LNCAP (cell line): ENCODE data around the gene DHX30.

Experiments used
- CTCF ChIP-seq: fragments of 450-650 bp; IDR thresholded peaks from 2 replicates; pipeline ENCODE4 v1.5.1; 2017; ENCODE audit warnings: mild to moderate bottlenecking

Gene DHX30

GRCh38 chr3:47792699-47793098, 10.2 kb upstream of the DHX30 start:
- TF ChIP-seq CTCF = no peak

- no peak for TF ChIP-seq CTCF
Observed at GRCh38 chr3:47794544-47794943, 8.4 kb upstream of the DHX30 start.

- peak; percentile 42; the same call in 1 of the 2 replicates for TF ChIP-seq CTCF
Observed at GRCh38 chr3:47799733-47800132, 3.2 kb upstream of the DHX30 start.

GRCh38 chr3:47803480-47804025, 615 bp downstream of the DHX30 start:
- no peak for TF ChIP-seq CTCF

GRCh38 chr3:47804577-47804976, 1.6 kb downstream of the DHX30 start:
- no peak for TF ChIP-seq CTCF

GRCh38 chr3:47813551-47814177, 10.7 kb downstream of the DHX30 start:
- TF ChIP-seq CTCF = no peak

GRCh38 chr3:47817609-47818008, 14.7 kb downstream of the DHX30 start:
- no peak for TF ChIP-seq CTCF
